Measurements from ENCODE around the gene PLAU. TPM values are rescaled to one million over a fixed set of nuclear protein-coding genes. Genes with fewer than 3 reads are reported as not detected.

The PLAU gene
- polyA plus RNA-seq, 2 of the 4 experiments (the other 2 are of a cell fraction): 75.8 to 82.6 TPM

- Histone ChIP-seq H3K9me3 (no peaks in the 10 kb centered on the region), H3K4me3 (no peak overlapping the region), H3K4me1 (peaks cover 10% of the 10 kb centered on the region), H3K27ac (no peak overlapping the region), H3K4me2 (no peak overlapping the region)
- ChIA-PET CTCF (interaction anchor here (0.6 to 31.6 kb wide), 10 partner anchors 11 to 158 kb away, joined by 3 to 936 read pairs (median 7); partner anchors contain the start of gene PLAU), POLR2A (no interaction called here)
- 90% methylated on average over 25 of the region's 35 CpGs for WGBS (ENCODE audit: missing lambda C conversion rate)
- DNase-seq (ENCODE audit: low read depth in 1 of 2, low spot score in 1 of 2) (no peak), FAIRE-seq (no peak), ATAC-seq (no peak)
- TF ChIP-seq JUN (IDR thresholded peaks at IDR 0.05) (no peak), NFE2L2 (conservative IDR thresholded peaks at IDR 0.05; ENCODE audit: low read length) (no peak), KDM5A (IDR thresholded peaks at IDR 0.05) (no peak), RAD21 (conservative IDR thresholded peaks at IDR 0.05 in 1 of 2, IDR thresholded peaks at IDR 0.05 in 1 of 2) (no peak), ESRRA (IDR thresholded peaks at IDR 0.05; ENCODE audit: borderline replicate concordance, low read length) (no peak), NPAS2 (CRISPR knock-in tag; IDR thresholded peaks at IDR 0.05; ENCODE audit: borderline replicate concordance) (no peak), USF2 (IDR thresholded peaks at IDR 0.05) (no peak), MAZ (IDR thresholded peaks at IDR 0.05; ENCODE audit: borderline replicate concordance, low read depth, low read length) (no peak), ELK1 (IDR thresholded peaks at IDR 0.05; ENCODE audit: low read depth, low read length) (no peak), TFCP2L1 (CRISPR knock-in tag; IDR thresholded peaks at IDR 0.05) (no peak), FOSL2 (IDR thresholded peaks at IDR 0.05) (no peak), FOSL2 (CRISPR knock-in tag; IDR thresholded peaks at IDR 0.05) (no peak), CHD4 (IDR thresholded peaks at IDR 0.05; ENCODE audit: borderline replicate concordance) (no peak), ZFP36 (IDR thresholded peaks at IDR 0.05; ENCODE audit: borderline replicate concordance, partially characterized antibody) (no peak), MYC (IDR thresholded peaks at IDR 0.05; ENCODE audit: borderline replicate concordance, low read length) (no peak), KDM1A (IDR thresholded peaks at IDR 0.05; ENCODE audit: low read depth) (no peak), CEBPB (IDR thresholded peaks at IDR 0.05) (no peak), RARB (CRISPR knock-in tag; IDR thresholded peaks at IDR 0.05) (no peak), FOXS1 (CRISPR knock-in tag; IDR thresholded peaks at IDR 0.05) (no peak)
These were observed 33.6 kb downstream of the PLAU start for GRCh38 chr10:73944356-73945100.

- ChIA-PET CTCF (interaction anchor here (0.8 to 31.6 kb wide), 7 partner anchors 11 to 156 kb away, joined by 3 to 936 read pairs (median 5); partner anchors contain the start of gene PLAU), POLR2A (no interaction called here)
- TF ChIP-seq CTCF (IDR thresholded peaks at IDR 0.05) (peak; percentile 20; the same call in 1 of the 3 replicates), RAD21 (conservative IDR thresholded peaks at IDR 0.05 in 1 of 2, IDR thresholded peaks at IDR 0.05 in 1 of 2) (0 out of 5 replicates have a peak, but pooled peaks of 1 of the 2 experiments have one; percentile 16), FOSB (CRISPR knock-in tag; IDR thresholded peaks at IDR 0.05) (no peak), SMC3 (IDR thresholded peaks at IDR 0.05) (0 out of 3 replicates have a peak, but pooled peaks have one; percentile 23)
- WGBS (ENCODE audit: missing lambda C conversion rate): 85% methylated on average over 9 of the region's 9 CpGs
- no peak for FAIRE-seq
- no peak overlapping the region for H3K27ac ChIP-seq
- no peak overlapping the region for H3K4me2 ChIP-seq
- no peak for DNase-seq (ENCODE audit: low read depth in 1 of 2, low spot score in 1 of 2)
- no peak overlapping the region for H3K4me3 ChIP-seq
- peaks cover under 1% of the 10 kb centered on the region; the same call in 1 of the 3 replicates for H3K4me1 ChIP-seq
- H3K9me3 ChIP-seq: no peaks in the 10 kb centered on the region
- ATAC-seq: peak; percentile 43 to 51; a peak in 4 of 6 replicates
These were observed 35.6 kb downstream of the PLAU start for GRCh38 chr10:73946253-73947145.

Data from A549 (cell line).